HepG2 (cell line): ENCODE data around the gene TDRD1. TPM values are rescaled to one million over a fixed set of nuclear protein-coding genes. Genes with fewer than 3 reads are reported as not detected.

Experiments used
- ATAC-seq: fragments of 200-7000 bp; cut with Tn5 transposase; 3 replicates; pipeline ENCODE4 v1.9.1; 2020; ENCODE audit warnings: mild to moderate bottlenecking, moderate library complexity
- BruUV-seq: library from RNA; stranded (reverse); fragments of 400-500 nt; replicated peaks from 2 replicates; lab custom pipeline; 2021; lab: Mats Ljungman, UMichigan
- CTCF ChIA-PET: fragments of 300-600 bp; formaldehyde crosslinking; extraction: SDS; loops from one replicate; lab custom pipeline; 2021; ENCODE audit warnings: low total read pairs, inconsistent platforms, low intra/inter-chr PET ratio; lab: Yijun Ruan, JAX
- POLR2A ChIA-PET: fragments of 350-600 bp; sonication (Branson Sonifier 250); formaldehyde crosslinking; loops from one replicate; lab custom pipeline; 2020; ENCODE audit warnings: antibody characterized with exemption, inconsistent platforms; lab: Yijun Ruan, JAX
- DNase-seq: peaks from one replicate; pipeline ENCODE4 v3.0.0-alpha.2; 2015; ENCODE audit warnings: low spot score
- FAIRE-seq: peaks from 3 replicates; lab custom pipeline; 2011; peaks lifted over from hg19 to GRCh38; lab: Jason Lieb, UNC
- H2AFZ ChIP-seq: one replicate; pipeline ENCODE4 v1.6.1; 2011; ENCODE audit warnings: low read length, inconsistent platforms
- H3K27ac ChIP-seq: fragments of 300-600 bp; 3 replicates; pipeline ENCODE4 v1.8.0; 2011; ENCODE audit warnings: mixed run types, mild to moderate bottlenecking, mixed read lengths, low read length, inconsistent platforms; ENCODE audit not compliant: insufficient read depth; ENCODE audit errors: extremely low read length
- H3K27me3 ChIP-seq, 2 experiments: fragments of 200-600 bp in 1 of 2; 2 replicates in 1 of 2; 3 replicates in 1 of 2; pipeline versions ENCODE4 v1.6.0 to v1.8.0; 2011; ENCODE audit warnings: low read length in 2 of 2, mild to moderate bottlenecking in 2 of 2, moderate library complexity in 2 of 2, inconsistent platforms in 1 of 2; ENCODE audit not compliant: insufficient read depth in 2 of 2, control insufficient read depth in 1 of 2
- H3K36me3 ChIP-seq, 2 experiments: fragments of 200-600 bp in 1 of 2; replicated peaks in 1 of 2; 2 replicates in 1 of 2; 3 replicates in 1 of 2; pipeline versions ENCODE4 v1.5.1 to v1.8.0; 2011; ENCODE audit warnings: low read length in 2 of 2, inconsistent platforms in 1 of 2; ENCODE audit not compliant: insufficient read depth in 2 of 2, control insufficient read depth in 1 of 2
- H3K4me1 ChIP-seq: 2 replicates; pipeline ENCODE4 v1.5.1; 2012; ENCODE audit warnings: low read length, inconsistent platforms; ENCODE audit not compliant: insufficient read depth
- H3K4me2 ChIP-seq: 2 replicates; pipeline ENCODE4 v1.6.0; 2011; ENCODE audit warnings: low read depth, low read length, inconsistent platforms
- H3K4me3 ChIP-seq, 3 experiments: fragments of 200-600 bp in 1 of 3; sonication (generic), shearing (Covaris generic) in 1 of 3; replicated peaks in 1 of 3; 2 replicates each; pipeline ENCODE4 v1.5.1; 2011 to 2016; ENCODE audit warnings: low read length in 3 of 3, inconsistent platforms in 2 of 3, low read depth in 2 of 3, mild to moderate bottlenecking in 2 of 3, control low read depth in 1 of 3, mixed read lengths in 1 of 3; ENCODE audit not compliant: insufficient read depth in 1 of 3
- H3K79me2 ChIP-seq: one replicate; pipeline ENCODE4 v1.6.1; 2011; ENCODE audit warnings: low read length, inconsistent platforms; ENCODE audit not compliant: insufficient read depth
- H3K9ac ChIP-seq: 2 replicates; pipeline ENCODE4 v1.6.0; 2011; ENCODE audit warnings: mild to moderate bottlenecking, low read depth, low read length, inconsistent platforms; ENCODE audit not compliant: insufficient read depth
- H3K9me3 ChIP-seq: 2 replicates; pipeline ENCODE4 v1.5.1; 2012; ENCODE audit warnings: mild to moderate bottlenecking, low read length
- H4K20me1 ChIP-seq: 2 replicates; pipeline ENCODE4 v1.6.0; 2011; ENCODE audit warnings: inconsistent platforms, mild to moderate bottlenecking, low read length, moderate library complexity; ENCODE audit not compliant: insufficient read depth
- ARNT2 ChIP-seq: sonication (generic); formaldehyde crosslinking; IDR thresholded peaks from 2 replicates; pipeline ENCODE4 v1.8.0; 2022; ENCODE audit warnings: mild to moderate bottlenecking, low read depth, missing genetic modification reagents, moderate library complexity
- ATF6 ChIP-seq: sonication (generic); formaldehyde crosslinking; conservative IDR thresholded peaks from 2 replicates; pipeline ENCODE4 v1.4.0; 2020; ENCODE audit warnings: missing genetic modification reagents
- ELF3 ChIP-seq: IDR thresholded peaks from 2 replicates; pipeline ENCODE4 v1.6.1; 2016; ENCODE audit warnings: missing genetic modification reagents, missing compliant biosample characterization
- KAT2B ChIP-seq: fragments of 150-350 bp; IDR thresholded peaks from 2 replicates; pipeline ENCODE4 v1.6.1; 2014; ENCODE audit warnings: low read depth, low read length, borderline replicate concordance
- LRRFIP1 ChIP-seq: sonication (generic); formaldehyde crosslinking; conservative IDR thresholded peaks from 2 replicates; pipeline ENCODE4 v1.4.0; 2020; ENCODE audit warnings: missing genetic modification reagents
- NR2C2 ChIP-seq: sonication (generic); formaldehyde crosslinking; IDR thresholded peaks from 2 replicates; pipeline ENCODE4 v1.4.0; 2020; ENCODE audit warnings: missing genetic modification reagents, mild to moderate bottlenecking, moderate library complexity, borderline replicate concordance
- PRPF4 ChIP-seq: fragments of 200-400 bp; formaldehyde crosslinking; IDR thresholded peaks from 2 replicates; pipeline ENCODE4 v1.6.1; 2016; ENCODE audit warnings: low read length, low read depth; ENCODE audit not compliant: poor library complexity, severe bottlenecking
- SRF ChIP-seq: IDR thresholded peaks from 2 replicates; pipeline ENCODE4 v1.6.1; 2011; ENCODE audit warnings: mild to moderate bottlenecking, low read depth, low read length, moderate library complexity
- STAT5B ChIP-seq: sonication (generic); formaldehyde crosslinking; IDR thresholded peaks from 2 replicates; pipeline ENCODE4 v1.4.0; 2020; ENCODE audit warnings: missing genetic modification reagents
- TFDP2 ChIP-seq: sonication (generic); formaldehyde crosslinking; IDR thresholded peaks from 2 replicates; pipeline ENCODE4 v1.4.0; 2020; ENCODE audit warnings: missing genetic modification reagents
- ZFP41 ChIP-seq: sonication (generic); formaldehyde crosslinking; IDR thresholded peaks from 2 replicates; pipeline ENCODE4 v1.4.0; 2020; ENCODE audit warnings: mild to moderate bottlenecking, missing genetic modification reagents, borderline replicate concordance
- ZNF253 ChIP-seq: sonication (generic); formaldehyde crosslinking; IDR thresholded peaks from 2 replicates; pipeline ENCODE4 v1.8.0; 2022; ENCODE audit warnings: mild to moderate bottlenecking, missing genetic modification reagents, borderline replicate concordance
- ZNF317 ChIP-seq: sonication (generic); formaldehyde crosslinking; IDR thresholded peaks from 2 replicates; pipeline ENCODE4 v1.5.0; 2020; ENCODE audit warnings: mild to moderate bottlenecking, missing genetic modification reagents
- ZNF431 ChIP-seq: sonication (generic); formaldehyde crosslinking; IDR thresholded peaks from 2 replicates; pipeline ENCODE4 v1.9.0; 2022; ENCODE audit warnings: missing genetic modification reagents, low read depth, mild to moderate bottlenecking, borderline replicate concordance
- ZNF550 ChIP-seq: sonication (generic); formaldehyde crosslinking; IDR thresholded peaks from 2 replicates; pipeline ENCODE4 v1.4.0; 2020; ENCODE audit warnings: mild to moderate bottlenecking, missing genetic modification reagents, borderline replicate concordance
- ZSCAN22 ChIP-seq: sonication (generic); formaldehyde crosslinking; IDR thresholded peaks from 2 replicates; pipeline ENCODE4 v1.4.0; 2020; ENCODE audit warnings: mild to moderate bottlenecking, missing genetic modification reagents
- ZSCAN29 ChIP-seq: sonication (generic); formaldehyde crosslinking; conservative IDR thresholded peaks from 2 replicates; pipeline ENCODE4 v1.4.0; 2020; ENCODE audit warnings: mild to moderate bottlenecking, missing genetic modification reagents
- whole genome bisulfite sequencing: methylation state at CpG from one replicate; pipeline ENCODE4 v1.1.6; 2017; ENCODE audit warnings: low lambda C conversion rate; 5-methylcytosine and 5-hydroxymethylcytosine counted together
- in situ Hi-C: cut with HindIII; loops from 2 replicates; pipeline ENCODE4 v1.10.0; 2017; ENCODE audit warnings: low pct_unique_long_range_greater_than_20kb; ENCODE audit not compliant: extremely low pct_ligation_motif_present
- intact Hi-C: fragments of 100-400 bp; cut with micrococcal nuclease; formaldehyde crosslinking; loops from one replicate; pipeline ENCODE4 v1.10.0; 2022; ENCODE audit not compliant: unreplicated experiment
- polyA plus RNA-seq, 8 experiments: library from polyadenylated mRNA; depleted of rRNA in 3 of 8; stranded (reverse) in 7 of 8; unstranded in 1 of 8; fragments of >200 nt; fragmentation: Illumina TruSeq in 4 of 8; extraction: Trizol in 4 of 8; gene quantifications; 2 replicates each; pipeline versions ENCODE4 v1.2.1 to v1.2.3, GENCODE V29; 2011 to 2016; ENCODE audit warnings: low read depth in 4 of 8, missing spikeins in 1 of 8, mixed read lengths in 1 of 8; ENCODE audit not compliant: insufficient read depth in 1 of 8
- total RNA-seq, 5 experiments: library from RNA; depleted of rRNA; stranded (reverse); fragments of >200 nt; fragmentation: Illumina TruSeq; extraction: Trizol; gene quantifications; 2 replicates each; pipeline ENCODE4 v1.2.3, GENCODE V29; 2016; ENCODE audit warnings: low read depth in 1 of 5

TDRD1 gene
- total and polyA plus RNA-seq, 2 of the 13 experiments (the other 11 are each of a cell fraction or from before 2014, with no cell fraction given) = not detected

- Histone ChIP-seq H3K4me1 (no peaks in the 10 kb centered on the region), H3K4me3 (no peak overlapping the region), H3K4me2 (no peak overlapping the region), H3K27me3 (peaks cover 0 to 15% of the 10 kb centered on the region in 2 experiments; a peak in 3 of 5 replicates), H3K36me3 (no peaks in the 10 kb centered on the region), H2AFZ (no peak overlapping the region), H3K27ac (no peak overlapping the region), H3K9ac (no peak overlapping the region), H3K9me3 (no peaks in the 10 kb centered on the region), H4K20me1 (no peaks in the 10 kb centered on the region), H3K79me2 (no peaks in the 10 kb centered on the region)
- FAIRE-seq (no peak), ATAC-seq (no peak), DNase-seq (no peak)
- POLR2A ChIA-PET = no interaction called here
- TF ChIP-seq ZNF317 (CRISPR knock-in tag) = no peak
- TF ChIP-seq ZNF431 (CRISPR knock-in tag) = no peak
- no peak for TF ChIP-seq ZSCAN29
- TF ChIP-seq NR2C2 = no peak
- TF ChIP-seq ARNT2 = no peak
- no peak for TF ChIP-seq TFDP2 (CRISPR knock-in tag)
- no peak for TF ChIP-seq PRPF4
- no peak for TF ChIP-seq ATF6 (CRISPR knock-in tag)
- TF ChIP-seq ZFP41 (CRISPR knock-in tag) = no peak
- no peak for TF ChIP-seq ZSCAN22 (CRISPR knock-in tag)
- TF ChIP-seq KAT2B = no peak
- no peak for TF ChIP-seq SRF
- no peak for TF ChIP-seq ELF3 (CRISPR knock-in tag)
- TF ChIP-seq ZNF253 (CRISPR knock-in tag) = no peak
- TF ChIP-seq STAT5B (CRISPR knock-in tag) = no peak
- no peak for TF ChIP-seq ZNF550
- TF ChIP-seq LRRFIP1 (CRISPR knock-in tag) = no peak
- in situ Hi-C loops (no loop called here), intact Hi-C loops (no loop called here)
- CTCF ChIA-PET = no interaction called here
- 34% methylated on average over 2 of the region's 2 CpGs for WGBS
- BruUV-seq = no TSS peak
Measured at GRCh38 chr10:114220281-114220680, 41.1 kb downstream of the TDRD1 start.
